GM12892 (cell line): ENCODE results near the gene DENND6B.
"Not testable (repeated sequence)": the region's sequence is repeated elsewhere in the genome, so short reads cannot be mapped to it uniquely, and the experiment has no call there.

ENCODE experiments used
- DNase-seq: peaks from one replicate; pipeline ENCODE4 v3.0.0; 2011; ENCODE audit not compliant: insufficient read length
- FAIRE-seq: peaks from 2 replicates; lab custom pipeline; 2011; peaks lifted over from hg19 to GRCh38; lab: Jason Lieb, UNC
- POLR2A ChIP-seq: IDR thresholded peaks from 2 replicates; pipeline ENCODE4 v1.6.1; 2011; ENCODE audit warnings: low read depth, low read length, control low read depth
- POLR2AphosphoS5 ChIP-seq: IDR thresholded peaks from 2 replicates; pipeline ENCODE4 v1.6.1; 2011; ENCODE audit warnings: low read depth, low read length, control low read depth
- TAF1 ChIP-seq: IDR thresholded peaks from 2 replicates; pipeline ENCODE4 v1.6.1; 2011; ENCODE audit warnings: low read depth, mild to moderate bottlenecking, control low read depth, low read length, borderline replicate concordance

DENND6B gene

GRCh38 chr22:50278956-50279619 is 47.7 kb downstream of the DENND6B start:
- TF ChIP-seq TAF1 = no peak
- no peak for TF ChIP-seq POLR2AphosphoS5
- TF ChIP-seq POLR2A = no peak
- no peak for FAIRE-seq
- DNase-seq = no peak

DNA sequence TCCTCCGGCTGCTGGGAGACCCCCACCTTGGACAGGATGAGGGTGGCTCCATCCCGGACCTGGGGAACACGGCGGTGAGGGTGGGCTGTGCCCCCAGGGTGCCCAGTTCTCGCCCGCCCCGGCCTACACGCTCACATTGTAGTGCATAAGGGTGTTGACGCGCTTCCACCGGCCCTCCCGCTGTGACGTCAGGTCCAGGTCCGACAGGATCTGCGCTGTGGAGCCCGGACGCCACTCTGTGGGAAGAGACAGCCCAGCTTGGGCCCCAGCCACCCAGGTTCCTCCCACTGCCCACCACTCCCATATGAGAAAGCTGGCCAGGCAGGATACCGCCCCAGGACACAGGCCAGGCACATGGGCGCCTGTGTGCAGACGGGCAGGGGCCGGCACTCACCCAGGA is 48.4 kb downstream of the DENND6B start:
- TF ChIP-seq POLR2AphosphoS5 = no peak
- TF ChIP-seq TAF1 = no peak
- TF ChIP-seq POLR2A = no peak
- DNase-seq = no peak
- no peak for FAIRE-seq

DNA sequence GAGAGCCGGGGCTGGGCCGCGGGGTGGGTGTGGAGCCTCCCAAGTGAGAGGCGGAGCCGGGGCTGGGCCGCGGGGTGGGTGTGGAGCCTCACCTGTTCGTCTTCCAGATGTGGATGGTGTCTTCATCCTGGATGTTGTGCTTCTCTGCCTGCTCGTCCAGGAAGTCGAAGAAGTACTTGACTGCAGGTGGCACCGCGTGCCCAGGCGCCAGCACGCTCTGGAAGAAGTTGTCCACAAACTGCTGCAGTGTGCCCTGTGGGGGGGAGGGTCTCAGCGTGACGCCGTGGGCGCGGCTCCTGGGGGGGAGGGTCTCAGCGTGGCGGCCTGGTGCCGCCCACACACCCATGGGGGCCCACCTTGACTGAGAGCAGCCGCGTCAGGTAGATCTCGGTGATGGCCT is 49.1 kb downstream of the DENND6B start:
- TF ChIP-seq POLR2AphosphoS5 (no peak), TAF1 (no peak), POLR2A (no peak)
- DNase-seq (no peak), FAIRE-seq (no peak)

DNA sequence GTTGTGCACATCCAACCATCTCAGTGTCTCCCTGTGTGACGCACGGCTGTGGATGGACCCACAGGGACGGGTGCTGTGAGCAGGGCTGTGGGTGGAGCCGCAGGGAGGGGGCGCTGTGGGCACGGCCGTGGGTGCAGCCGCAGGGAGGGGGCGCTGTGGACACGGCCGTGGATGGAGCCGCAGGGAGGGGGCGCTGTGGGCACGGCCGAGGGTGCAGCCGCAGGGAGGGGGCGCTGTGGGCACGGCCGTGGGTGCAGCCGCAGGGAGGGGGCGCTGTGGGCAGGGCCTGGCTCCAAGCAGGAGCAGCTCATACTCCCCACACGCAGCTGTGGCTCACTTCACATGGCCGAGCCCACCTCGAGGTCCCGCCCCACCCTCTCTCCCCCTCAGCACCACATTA is 50.7 kb downstream of the DENND6B start:
- peak; percentile 100 for FAIRE-seq
- peak; percentile 80 for DNase-seq
- TF ChIP-seq POLR2A (no peak), TAF1 (no peak), POLR2AphosphoS5 (no peak)

GRCh38 chr22:50275181-50276055 is 51.4 kb downstream of the DENND6B start:
- DNase-seq = no peak

GRCh38 chr22:50274771-50275170 is 52.0 kb downstream of the DENND6B start:
- FAIRE-seq = no peak
- no peak for DNase-seq
- TF ChIP-seq POLR2AphosphoS5 (no peak), POLR2A (no peak), TAF1 (no peak)

More at GRCh38 chr22:50275181-50276055, 51.4 kb downstream of the DENND6B start:
- no peak for FAIRE-seq
- no peak for TF ChIP-seq POLR2AphosphoS5
- no peak for TF ChIP-seq TAF1
- TF ChIP-seq POLR2A = no peak

DNA sequence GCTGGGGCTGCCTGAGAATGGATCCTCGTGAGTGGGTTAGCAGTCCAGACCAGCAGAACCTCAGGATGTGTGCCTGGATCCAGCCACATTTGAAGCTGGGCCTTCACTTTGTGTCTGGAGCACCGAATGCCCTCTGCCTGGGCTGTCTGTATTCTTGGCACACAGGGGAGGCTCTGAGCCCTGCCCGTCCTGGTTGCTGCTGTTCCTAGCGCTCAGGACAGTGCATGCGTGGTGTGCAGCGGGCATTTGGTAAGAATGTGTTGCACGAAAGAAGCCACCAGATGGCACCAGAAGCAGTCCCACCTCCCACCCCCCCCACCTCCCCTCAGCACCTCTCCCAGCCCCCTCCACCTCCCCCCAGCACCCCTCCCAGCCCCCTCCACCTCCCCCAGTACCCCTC is 52.5 kb downstream of the DENND6B start:
- no peak for DNase-seq
- no peak for TF ChIP-seq TAF1
- no peak for TF ChIP-seq POLR2A
- TF ChIP-seq POLR2AphosphoS5 = no peak
- FAIRE-seq = no peak

DNA sequence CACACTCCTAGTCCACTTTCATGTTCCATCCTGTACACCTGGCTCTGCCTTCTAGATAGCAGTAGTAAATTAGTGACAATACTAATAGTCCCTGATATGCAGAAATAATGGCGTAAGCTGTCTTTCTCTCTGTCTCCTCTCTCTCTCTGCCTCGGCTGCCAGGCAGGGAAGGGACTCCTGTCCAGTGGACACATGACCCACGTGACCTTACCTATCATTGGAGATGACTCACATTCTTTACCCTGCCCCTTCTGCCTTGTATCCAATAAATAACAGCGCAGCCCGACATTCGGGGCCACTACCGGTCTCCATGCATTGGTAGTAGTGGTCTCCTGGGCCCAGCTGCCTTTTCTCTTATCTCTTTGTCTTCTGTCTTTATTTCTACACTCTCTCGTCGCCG is 53.0 kb downstream of the DENND6B start:
- not testable (repeated sequence) for FAIRE-seq, DNase-seq

GRCh38 chr22:50273352-50273751 is 53.5 kb downstream of the DENND6B start:
- not testable (repeated sequence) for FAIRE-seq, DNase-seq

DNA sequence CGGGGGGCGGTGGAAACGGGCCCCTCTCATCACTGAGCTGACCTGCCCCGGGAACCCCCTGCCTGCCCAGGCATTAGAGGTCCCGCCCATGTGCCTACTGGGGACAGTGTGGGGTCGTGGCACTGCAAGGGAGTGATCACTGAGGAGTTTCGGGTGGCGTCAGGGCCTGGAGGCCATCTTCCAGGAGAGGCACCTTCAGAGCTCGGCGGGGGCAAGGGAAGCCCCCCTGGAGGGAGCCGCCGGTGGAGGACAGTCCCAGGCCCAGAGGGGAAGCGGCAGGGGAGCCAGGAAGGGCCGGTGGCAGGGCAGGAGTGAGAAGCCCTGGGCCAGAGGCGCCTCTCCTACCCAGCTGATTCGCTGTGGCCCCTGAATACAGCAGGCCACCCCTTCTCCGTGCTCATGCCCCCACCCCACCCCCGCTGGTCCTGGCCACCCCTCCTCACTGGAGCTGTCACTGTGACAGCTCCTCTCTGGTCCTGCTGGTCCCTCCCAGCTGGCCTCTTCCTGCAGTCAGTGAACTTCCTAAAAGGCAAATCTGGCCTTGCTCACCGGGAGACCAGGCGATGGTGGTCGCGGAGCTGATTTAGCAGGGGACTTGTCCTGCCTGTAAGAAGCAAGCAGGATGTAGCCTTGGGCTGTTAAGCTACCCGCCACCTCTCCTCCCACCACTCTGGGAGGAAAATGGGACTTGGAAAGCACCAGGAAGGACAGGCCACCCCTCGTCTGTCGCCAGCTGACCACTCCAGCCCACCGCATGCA is 54.6 kb downstream of the DENND6B start:
- FAIRE-seq (no peak), DNase-seq (no peak)
- no peak for TF ChIP-seq POLR2A
- TF ChIP-seq TAF1 = no peak
- no peak for TF ChIP-seq POLR2AphosphoS5

DNA sequence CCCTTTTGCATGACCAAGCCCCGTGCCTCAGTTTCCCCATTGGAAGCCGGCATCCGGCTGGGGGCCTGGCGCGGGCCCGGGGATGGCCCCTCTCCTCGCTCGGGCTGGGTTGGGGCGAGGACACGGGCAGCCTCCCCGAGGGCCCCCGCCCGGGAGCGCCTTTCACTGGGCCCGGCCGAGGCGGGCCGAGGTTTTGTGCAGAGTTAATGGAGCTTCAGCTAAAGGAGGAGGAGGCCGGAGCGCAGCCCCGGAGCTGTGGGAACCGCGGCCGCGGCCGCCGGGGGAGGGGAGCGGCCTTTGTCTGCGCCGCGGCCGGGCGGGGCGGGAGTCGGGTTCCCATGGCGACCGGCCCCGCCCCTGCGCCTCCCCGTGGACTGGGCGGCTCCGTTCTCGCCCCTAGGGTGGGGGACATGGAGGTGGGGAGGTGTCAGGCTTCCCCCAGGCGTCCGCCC is 55.3 kb downstream of the DENND6B start:
- DNase-seq (peak; percentile 76), FAIRE-seq (peak; percentile 27)
- TF ChIP-seq TAF1 (no peak), POLR2AphosphoS5 (no peak)

DNA sequence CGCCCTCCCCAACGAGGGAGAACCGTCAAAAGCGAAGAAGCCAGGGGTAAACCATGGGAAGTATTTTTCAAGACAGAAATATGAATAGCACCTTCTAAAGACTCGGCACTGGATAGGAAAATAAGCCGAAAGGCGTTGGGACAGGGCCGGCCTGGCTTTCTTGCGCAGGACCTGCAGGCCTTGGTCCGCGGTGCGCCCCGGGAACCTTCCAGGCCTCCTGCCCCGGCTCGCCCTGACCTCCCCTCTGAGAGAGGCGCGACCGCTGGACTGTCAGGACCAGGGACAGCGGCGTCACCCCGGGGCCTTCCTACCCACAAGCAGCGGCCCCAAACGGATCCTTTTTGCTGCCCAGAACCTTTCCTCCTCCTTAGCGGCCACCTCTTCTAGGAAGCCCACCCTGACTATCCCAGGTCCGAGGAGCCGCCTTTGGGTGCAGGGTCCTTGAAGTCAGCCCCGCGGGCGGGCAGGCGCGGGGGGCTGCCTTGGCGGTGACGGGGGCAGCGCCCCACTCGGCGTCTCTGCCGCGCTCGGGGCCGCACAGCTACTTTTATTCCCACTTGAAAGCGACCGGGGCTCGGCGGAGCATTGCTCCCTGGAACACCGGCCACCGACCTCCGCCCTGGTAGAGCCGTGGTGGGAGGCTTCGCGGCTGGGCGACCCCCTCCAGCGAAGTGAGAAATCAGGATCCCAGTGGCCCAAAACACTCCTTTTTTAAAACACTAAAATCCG is 56.0 kb downstream of the DENND6B start:
- TF ChIP-seq POLR2AphosphoS5 (no peak), TAF1 (no peak), POLR2A (no peak)
- no peak for DNase-seq
- peak; percentile 76 for FAIRE-seq
